Smooth muscle cell (in vitro differentiated cells): ENCODE results near the gene IL6ST. TPM values are rescaled to one million over a fixed set of nuclear protein-coding genes. Genes with fewer than 3 reads are reported as not detected.

ENCODE experiments used
- DNase-seq: peaks from one replicate; lab custom pipeline; 2025; ENCODE audit not compliant: unreplicated experiment; lab: John Stamatoyannopoulos, UW
- H2AFZ ChIP-seq: fragments of 200-600 bp; sonication (generic); 2 replicates; pipeline ENCODE4 v1.6.0; 2016; ENCODE audit warnings: antibody characterized with exemption, low read depth, mild to moderate bottlenecking
- H3F3A ChIP-seq: fragments of 200-600 bp; sonication (generic); 2 replicates; pipeline ENCODE4 v1.6.0; 2017; ENCODE audit warnings: antibody characterized with exemption, low read depth
- H3K27ac ChIP-seq: fragments of 200-600 bp; sonication (generic); 2 replicates; pipeline ENCODE4 v1.5.1; 2016; ENCODE audit warnings: low read depth, mild to moderate bottlenecking
- H3K27me3 ChIP-seq: fragments of 200-600 bp; sonication (generic); 2 replicates; pipeline ENCODE4 v1.6.1; 2016; ENCODE audit warnings: low read depth, mild to moderate bottlenecking
- H3K36me3 ChIP-seq: fragments of 200-600 bp; sonication (generic); 2 replicates; pipeline ENCODE4 v1.5.1; 2016; ENCODE audit warnings: low read depth
- H3K4me1 ChIP-seq: fragments of 200-600 bp; sonication (generic); 2 replicates; pipeline ENCODE4 v1.5.1; 2016; ENCODE audit warnings: low read depth
- H3K4me2 ChIP-seq: fragments of 200-600 bp; sonication (generic); 2 replicates; pipeline ENCODE4 v1.6.0; 2016; ENCODE audit warnings: mild to moderate bottlenecking
- H3K4me3 ChIP-seq: fragments of 200-600 bp; sonication (generic); 2 replicates; pipeline ENCODE4 v1.5.1; 2016; ENCODE audit warnings: mild to moderate bottlenecking
- H3K79me2 ChIP-seq: fragments of 200-600 bp; sonication (generic); 2 replicates; pipeline ENCODE4 v1.6.0; 2016; ENCODE audit warnings: low read depth, mild to moderate bottlenecking
- H3K9ac ChIP-seq: fragments of 200-600 bp; sonication (generic); 2 replicates; pipeline ENCODE4 v1.6.0; 2016; ENCODE audit warnings: low read depth
- H3K9me3 ChIP-seq: fragments of 200-600 bp; sonication (generic); replicated peaks from 2 replicates; pipeline ENCODE4 v1.5.1; 2016; ENCODE audit warnings: low read depth
- H4K20me1 ChIP-seq: fragments of 200-600 bp; sonication (generic); 2 replicates; pipeline ENCODE4 v1.6.0; 2016; ENCODE audit warnings: low read depth
- CTCF ChIP-seq: fragments of 200-600 bp; sonication (generic); IDR thresholded peaks from 2 replicates; pipeline ENCODE4 v1.5.1; 2017; ENCODE audit warnings: borderline replicate concordance, mild to moderate bottlenecking, antibody characterized with exemption; ENCODE audit not compliant: insufficient read depth, poor library complexity, severe bottlenecking
- WGBS: methylation state at CpG from one replicate; pipeline ENCODE4 v1.1.7; 2016; ENCODE audit warnings: low lambda C conversion rate; 5-methylcytosine and 5-hydroxymethylcytosine counted together
- polyA plus RNA-seq: library from polyadenylated mRNA; unstranded; fragments of >200 nt; fragmentation: Nextera tagmentation; extraction: Ambion mirVana; gene quantifications from 2 replicates; pipeline ENCODE4 v1.2.1, GENCODE V29; 2016
- total RNA-seq: library from RNA; depleted of rRNA; stranded (reverse); fragments of >200 nt; gene quantifications from 2 replicates; pipeline ENCODE4 v1.2.3, GENCODE V29; 2014

IL6ST gene
- total and polyA plus RNA-seq, 2 experiments from 2014 or later: 555 to 1,401 TPM

DNA sequence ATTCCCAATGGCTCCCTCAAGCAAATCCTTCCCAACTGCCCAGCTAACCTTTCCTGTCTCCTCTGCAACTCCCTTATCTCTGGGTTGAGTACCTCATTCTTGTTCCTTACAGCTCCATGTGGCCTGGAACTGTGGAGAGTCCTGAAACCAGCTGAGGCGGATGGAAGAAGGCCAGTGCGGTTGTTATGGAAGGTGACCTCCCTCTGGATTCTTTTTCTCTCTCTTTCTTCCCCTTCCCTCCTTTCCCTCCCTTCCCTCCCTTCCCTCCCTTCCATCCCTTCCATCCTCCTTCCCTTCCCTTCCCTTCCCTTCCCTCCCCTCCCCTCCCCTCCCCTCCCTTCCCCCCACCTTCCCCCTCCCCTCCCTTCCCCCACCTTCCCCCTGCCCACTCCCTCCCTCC, 98.5 kb downstream of the IL6ST start:
- H3K9me3 ChIP-seq: no peaks in the 10 kb centered on the region

GRCh38 chr5:55895346-55895745, 99.4 kb downstream of the IL6ST start:
- Histone ChIP-seq H2AFZ (no peak overlapping the region), H3K4me3 (no peak overlapping the region), H3K9me3 (no peaks in the 10 kb centered on the region), H3K27me3 (no peaks in the 10 kb centered on the region), H3K9ac (no peak overlapping the region), H3K27ac (no peak overlapping the region), H3K79me2 (no peaks in the 10 kb centered on the region), H3K36me3 (no peaks in the 10 kb centered on the region), H3F3A (peaks cover 19% of the 10 kb centered on the region), H4K20me1 (no peaks in the 10 kb centered on the region), H3K4me1 (no peaks in the 10 kb centered on the region), H3K4me2 (no peak overlapping the region)
- DNase-seq: no peak
- no peak for TF ChIP-seq CTCF
- WGBS: 97% methylated on average over 3 of the region's 3 CpGs

More for the DNA sequence above, 98.5 kb downstream of the IL6ST start:
- no peak overlapping the region for H3K4me2 ChIP-seq
- peaks cover 19% of the 10 kb centered on the region for H3F3A ChIP-seq
- no peaks in the 10 kb centered on the region for H3K36me3 ChIP-seq
- 94% methylated on average over 2 of the region's 2 CpGs for WGBS
- no peak for TF ChIP-seq CTCF
- DNase-seq: no peak
- H2AFZ ChIP-seq: no peak overlapping the region
- H3K79me2 ChIP-seq: no peaks in the 10 kb centered on the region
- no peaks in the 10 kb centered on the region for H4K20me1 ChIP-seq
- no peak overlapping the region for H3K27ac ChIP-seq
- H3K27me3 ChIP-seq: no peaks in the 10 kb centered on the region
- no peak overlapping the region for H3K4me3 ChIP-seq
- no peak overlapping the region for H3K9ac ChIP-seq
- H3K4me1 ChIP-seq: no peaks in the 10 kb centered on the region

DNA sequence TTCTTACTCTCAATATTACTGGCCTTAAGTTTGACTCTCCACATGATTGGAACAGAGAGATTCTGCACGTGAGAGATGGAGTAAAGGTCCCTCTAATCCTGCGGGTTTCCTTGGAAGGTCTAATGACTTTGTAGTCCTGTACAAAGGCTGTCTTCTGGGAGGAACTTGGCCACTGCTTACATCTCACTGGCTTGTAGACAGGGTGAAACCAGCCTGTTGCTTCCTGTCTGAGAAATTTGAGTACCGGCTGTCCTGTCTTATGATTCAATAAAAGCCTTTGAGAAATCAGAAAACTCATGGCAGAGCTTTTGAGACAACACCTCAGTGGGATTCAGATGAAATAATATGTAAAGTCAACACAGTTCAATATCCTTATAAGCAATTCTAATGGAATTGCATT, 100.6 kb downstream of the IL6ST start:
- no peak for TF ChIP-seq CTCF
- Histone ChIP-seq H3K79me2 (no peaks in the 10 kb centered on the region), H2AFZ (no peak overlapping the region), H3K9ac (no peak overlapping the region), H3K27ac (no peak overlapping the region), H3K4me1 (no peaks in the 10 kb centered on the region), H4K20me1 (no peaks in the 10 kb centered on the region), H3K27me3 (no peaks in the 10 kb centered on the region), H3K9me3 (no peaks in the 10 kb centered on the region), H3K4me3 (no peak overlapping the region), H3K4me2 (no peak overlapping the region), H3K36me3 (no peaks in the 10 kb centered on the region), H3F3A (peaks cover 12% of the 10 kb centered on the region)
- WGBS: 57% methylated on average over 3 of the region's 3 CpGs
- no peak for DNase-seq

DNA sequence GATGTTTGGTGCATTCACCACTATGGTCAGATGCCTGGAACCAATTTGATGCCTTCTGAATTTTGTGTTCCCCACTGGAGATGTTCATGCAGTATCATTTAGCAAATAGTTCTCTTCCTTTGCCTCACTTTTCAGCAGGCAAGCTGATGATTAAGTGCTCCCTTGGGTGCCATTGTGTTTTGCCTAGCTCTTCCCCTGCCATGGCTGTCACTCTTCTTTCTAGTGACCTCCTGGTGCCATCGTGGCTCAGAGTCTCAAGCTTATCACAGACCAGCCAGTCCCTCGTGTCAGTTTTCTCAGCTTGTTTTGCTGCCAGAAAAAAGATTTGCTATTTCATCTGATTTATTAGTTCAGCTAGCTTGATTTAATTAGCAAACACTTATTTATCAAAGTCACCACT, 102.3 kb downstream of the IL6ST start:
- no peaks in the 10 kb centered on the region for H3K4me1 ChIP-seq
- no peak overlapping the region for H3K9ac ChIP-seq
- no peaks in the 10 kb centered on the region for H3K9me3 ChIP-seq
- H3K4me3 ChIP-seq: no peak overlapping the region
- no peak overlapping the region for H3K4me2 ChIP-seq
- no peaks in the 10 kb centered on the region for H3K27me3 ChIP-seq
- no peaks in the 10 kb centered on the region for H3K79me2 ChIP-seq
- H3F3A ChIP-seq: peaks cover 5% of the 10 kb centered on the region
- H4K20me1 ChIP-seq: no peaks in the 10 kb centered on the region
- WGBS: 81% methylated on average over 2 of the region's 2 CpGs
- DNase-seq: no peak
- no peak for TF ChIP-seq CTCF
- no peak overlapping the region for H3K27ac ChIP-seq
- no peak overlapping the region for H2AFZ ChIP-seq
- no peaks in the 10 kb centered on the region for H3K36me3 ChIP-seq
